HG02759 (cell line): ENCODE data around the gene KRT12.

Experiments
- ATAC-seq: cut with Tn5 transposase; IDR thresholded peaks from one replicate; pipeline ENCODE4 v1.9.1; 2021; ENCODE audit warnings: mild to moderate bottlenecking, moderate library complexity; ENCODE audit not compliant: unreplicated experiment

Gene KRT12

GRCh38 chr17:40866838-40867237 lies at the start of gene KRT12:
TSS of gene KRT12 (minus strand) at chr17:40867223. CDS start at chr17:40867186, 37 bp downstream.
- no peak for ATAC-seq

- no peak for ATAC-seq
Measured at GRCh38 chr17:40916366-40916765, 49.3 kb upstream of the KRT12 start.

DNA sequence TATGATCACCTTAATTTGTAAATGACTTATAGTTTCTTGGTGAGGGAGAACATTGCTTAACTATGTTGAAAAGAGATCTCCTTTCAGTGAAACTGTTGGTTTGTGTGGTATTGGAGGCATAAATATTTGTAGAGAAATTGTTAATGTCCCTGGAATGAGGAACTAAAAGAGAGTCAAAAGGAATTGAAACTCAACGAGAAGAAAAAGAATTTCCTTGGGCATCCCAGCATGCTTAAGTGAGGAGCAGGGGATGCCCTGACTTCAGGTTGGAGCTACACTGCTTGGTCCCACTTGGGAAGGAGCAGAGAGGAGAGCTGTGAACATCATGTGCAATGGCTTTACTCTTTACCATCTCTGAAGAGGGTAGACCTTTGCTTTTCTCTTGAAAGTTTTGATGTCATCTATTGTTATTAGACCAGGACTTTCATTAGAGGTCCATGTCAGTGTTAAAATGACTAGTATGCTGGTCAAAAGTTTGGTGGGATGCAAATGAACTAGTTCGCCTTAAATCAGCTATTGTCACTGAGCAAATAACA lies 48.8 kb upstream of the KRT12 start:
- no peak for ATAC-seq

DNA sequence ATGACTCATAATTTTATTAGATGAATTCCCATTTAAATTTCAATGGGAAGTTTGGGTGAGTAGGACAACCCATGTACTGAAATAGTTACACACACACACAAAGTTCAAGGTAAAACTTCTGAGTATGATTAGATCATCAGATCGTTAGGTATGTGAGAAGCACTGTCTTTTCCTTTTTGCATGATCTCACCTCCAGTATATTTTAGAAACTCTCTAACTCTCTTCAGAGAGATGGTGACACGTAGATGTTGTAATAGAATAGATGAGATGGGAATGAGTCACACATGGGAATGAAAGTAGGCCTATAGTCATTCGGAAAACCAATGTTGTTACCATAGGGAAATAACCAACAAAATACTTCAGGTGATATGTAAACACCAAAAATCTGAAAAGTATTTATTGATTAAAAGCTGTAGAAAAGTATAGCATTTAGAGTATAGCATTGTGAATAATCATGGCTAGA lies 48.2 kb upstream of the KRT12 start:
- ATAC-seq: no peak

GRCh38 chr17:40914075-40914855 lies 47.2 kb upstream of the KRT12 start:
- no peak for ATAC-seq

- no peak for ATAC-seq
Measured at GRCh38 chr17:40912486-40913210, 45.6 kb upstream of the KRT12 start.

- ATAC-seq: no peak
Measured at GRCh38 chr17:40910441-40910841, 43.4 kb upstream of the KRT12 start.

GRCh38 chr17:40909755-40910154 lies 42.7 kb upstream of the KRT12 start:
- ATAC-seq: no peak

- no peak for ATAC-seq
Measured at GRCh38 chr17:40909351-40909750, 42.3 kb upstream of the KRT12 start.

GRCh38 chr17:40906613-40907012 lies 39.6 kb upstream of the KRT12 start:
- ATAC-seq: no peak

DNA sequence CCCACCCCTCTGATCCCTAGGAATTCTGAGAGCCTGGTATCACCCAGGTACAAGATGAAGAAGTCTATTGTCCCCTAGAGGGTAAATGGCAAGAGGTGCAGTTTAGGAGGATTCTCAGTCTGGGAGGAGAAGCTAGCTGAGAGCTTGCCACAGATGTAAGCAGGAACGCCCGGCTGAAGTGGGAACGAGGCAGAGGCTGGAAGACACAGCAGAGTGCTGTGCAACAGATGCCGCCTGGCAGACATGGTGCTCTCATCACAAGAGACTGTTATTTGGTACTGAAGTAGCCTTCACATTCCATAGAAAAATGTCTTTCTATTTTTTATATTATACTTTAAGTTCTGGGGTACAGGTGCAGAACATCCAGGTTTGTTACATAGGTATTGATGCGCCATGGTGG lies 38.3 kb upstream of the KRT12 start:
- ATAC-seq: no peak

GRCh38 chr17:40903129-40903847 lies 36.3 kb upstream of the KRT12 start:
- ATAC-seq: no peak

- ATAC-seq: no peak
Measured at GRCh38 chr17:40902498-40902897, 35.5 kb upstream of the KRT12 start.

GRCh38 chr17:40901981-40902474 lies 35.0 kb upstream of the KRT12 start:
- ATAC-seq: no peak

GRCh38 chr17:40900809-40901356 lies 33.9 kb upstream of the KRT12 start:
- ATAC-seq: no peak

- no peak for ATAC-seq
Measured at GRCh38 chr17:40896916-40897455, 30.0 kb upstream of the KRT12 start.

- ATAC-seq: no peak
Measured at GRCh38 chr17:40895106-40895730, 28.2 kb upstream of the KRT12 start.

- ATAC-seq: no peak
Measured at GRCh38 chr17:40888196-40888720, 21.2 kb upstream of the KRT12 start.

GRCh38 chr17:40886090-40886489 lies 19.1 kb upstream of the KRT12 start:
- no peak for ATAC-seq
